Stimulated activated CD8-positive, alpha-beta memory T cell treated with anti-CD3 and anti-CD28 coated beads, Interleukin-4, amount 100 ng/mL, for 48 hours (primary cell): ENCODE results near the gene ARHGAP15.

Experiments
- DNase-seq: peaks from one replicate; pipeline ENCODE4 v3.0.0-alpha.2; 2020

ARHGAP15 gene

GRCh38 chr2:143700865-143701264, 571.6 kb downstream of the ARHGAP15 start:
- no peak for DNase-seq

- no peak for DNase-seq
Observed at GRCh38 chr2:143701785-143702184, 572.6 kb downstream of the ARHGAP15 start.

- no peak for DNase-seq
Observed at GRCh38 chr2:143702931-143703330, 573.7 kb downstream of the ARHGAP15 start.

- DNase-seq, result no peak
Observed at GRCh38 chr2:143704451-143705106, 575.4 kb downstream of the ARHGAP15 start.

- DNase-seq, result no peak
Observed at GRCh38 chr2:143705108-143705707, 576.0 kb downstream of the ARHGAP15 start.

- no peak for DNase-seq
Observed at GRCh38 chr2:143706354-143706753, 577.1 kb downstream of the ARHGAP15 start.

- no peak for DNase-seq
Observed at GRCh38 chr2:143708682-143709081, 579.5 kb downstream of the ARHGAP15 start.

GRCh38 chr2:143710196-143710595, 581.0 kb downstream of the ARHGAP15 start:
- no peak for DNase-seq

- no peak for DNase-seq
Observed at GRCh38 chr2:143710879-143711278, 581.7 kb downstream of the ARHGAP15 start.

GRCh38 chr2:143716522-143716921, 587.3 kb downstream of the ARHGAP15 start:
- DNase-seq, result no peak

GRCh38 chr2:143717053-143717452, 587.8 kb downstream of the ARHGAP15 start:
- DNase-seq, result no peak

- DNase-seq, result no peak
Observed at GRCh38 chr2:143717536-143718168, 588.4 kb downstream of the ARHGAP15 start.

GRCh38 chr2:143718745-143719144, 589.5 kb downstream of the ARHGAP15 start:
- no peak for DNase-seq

- no peak for DNase-seq
Observed at GRCh38 chr2:143719406-143719805, 590.2 kb downstream of the ARHGAP15 start.

GRCh38 chr2:143720095-143720664, 591.0 kb downstream of the ARHGAP15 start:
- no peak for DNase-seq

- DNase-seq, result no peak
Observed at GRCh38 chr2:143725400-143725799, 596.2 kb downstream of the ARHGAP15 start.

GRCh38 chr2:143726151-143726845, 597.1 kb downstream of the ARHGAP15 start:
- DNase-seq, result no peak

- DNase-seq, result no peak
Observed at GRCh38 chr2:143728498-143728897, 599.3 kb downstream of the ARHGAP15 start.

GRCh38 chr2:143729296-143729814, 600.1 kb downstream of the ARHGAP15 start:
- no peak for DNase-seq

GRCh38 chr2:143730155-143730952, 601.1 kb downstream of the ARHGAP15 start:
- DNase-seq, result no peak

GRCh38 chr2:143730953-143731260, 601.7 kb downstream of the ARHGAP15 start:
- no peak for DNase-seq

- no peak for DNase-seq
Observed at GRCh38 chr2:143732076-143732475, 602.9 kb downstream of the ARHGAP15 start.
